ENCODE measurements around the gene CKMT1A.
"Not testable (repeated sequence)": the region's sequence is repeated elsewhere in the genome, so short reads cannot be mapped to it uniquely, and the experiment has no call there.

- not testable (repeated sequence) for TF ChIP-seq CTCF, EZH2, EZH2phosphoT487 (IDR thresholded peaks at IDR 0.05)
Measured at GRCh38 chr15:43689604-43690301, 3.9 kb upstream of the CKMT1A start.

Data from neural progenitor cell (in vitro differentiated cells).